GM12878 (cell line): ENCODE measurements around the gene ARAP3.

Experiments used
- ATF7 ChIP-seq: fragments of 450-650 bp; IDR thresholded peaks from 2 replicates; pipeline ENCODE4 v1.6.1; 2016; ENCODE audit warnings: low read depth, mild to moderate bottlenecking
- BCL11A ChIP-seq: IDR thresholded peaks from 2 replicates; pipeline ENCODE4 v1.6.1; 2011; ENCODE audit warnings: low read depth, low read length
- CHD2 ChIP-seq: IDR thresholded peaks from 2 replicates; pipeline ENCODE4 v1.6.1; 2011; ENCODE audit warnings: low read depth, low read length, improper control_type of control experiment, borderline replicate concordance
- EGR1 ChIP-seq, 2 experiments: IDR thresholded peaks; 1 replicate in 1 of 2; 2 replicates in 1 of 2; pipeline ENCODE4 v1.6.1; 2011 to 2012; ENCODE audit warnings: low read depth in 2 of 2, low read length in 2 of 2, borderline replicate concordance in 1 of 2, mild to moderate bottlenecking in 1 of 2, moderate library complexity in 1 of 2
- KDM1A ChIP-seq: fragments of 200-600 bp; sonication (generic); IDR thresholded peaks from 2 replicates; pipeline ENCODE4 v1.6.1; 2016; ENCODE audit warnings: borderline replicate concordance
- NFYB ChIP-seq: IDR thresholded peaks from 2 replicates; pipeline ENCODE4 v1.6.1; 2011; ENCODE audit warnings: low read depth, mild to moderate bottlenecking, low read length, improper control_type of control experiment, moderate library complexity; ENCODE audit not compliant: insufficient read depth
- POLR2AphosphoS5 ChIP-seq: IDR thresholded peaks from 2 replicates; pipeline ENCODE4 v1.6.1; 2011; ENCODE audit warnings: mild to moderate bottlenecking, low read length, inconsistent platforms
- REST ChIP-seq: IDR thresholded peaks from 2 replicates; pipeline ENCODE4 v1.6.1; 2012; ENCODE audit warnings: mild to moderate bottlenecking, low read depth, low read length
- SREBF2 ChIP-seq: IDR thresholded peaks from 2 replicates; pipeline ENCODE4 v1.6.1; 2012; ENCODE audit warnings: mild to moderate bottlenecking, low read length
- SRF ChIP-seq, 2 experiments: IDR thresholded peaks; 2 replicates each; pipeline ENCODE4 v1.6.1; 2011; ENCODE audit warnings: low read depth in 2 of 2, low read length in 2 of 2, mild to moderate bottlenecking in 1 of 2, moderate library complexity in 1 of 2
- YBX1 ChIP-seq: fragments of 450-650 bp; IDR thresholded peaks from 2 replicates; pipeline ENCODE4 v1.6.1; 2016; ENCODE audit warnings: antibody characterized with exemption
- ZBTB4 ChIP-seq: fragments of 450-650 bp; formaldehyde crosslinking; IDR thresholded peaks from 2 replicates; pipeline ENCODE4 v1.4.0; 2022; ENCODE audit warnings: mild to moderate bottlenecking, moderate library complexity
- TF ChIP-seq, protein P1 (sequence below), 3 experiments: IDR thresholded peaks in 2 of 3; conservative IDR thresholded peaks in 1 of 3; 2 replicates each; pipeline ENCODE4 v1.5.1; 2011; ENCODE audit warnings: low read depth in 3 of 3, low read length in 3 of 3, mild to moderate bottlenecking in 3 of 3, control low read depth in 2 of 3, moderate library complexity in 2 of 3, inconsistent platforms in 1 of 3, mixed read lengths in 1 of 3; ENCODE audit not compliant: control insufficient read depth in 2 of 3, insufficient read depth in 1 of 3; ENCODE audit errors: extremely low read depth in 1 of 3

- TF ChIP-seq BCL11A (no peak), ATF7 (no peak), YBX1 (no peak), EGR1 (IDR thresholded peaks at IDR 0.05; ENCODE audit: borderline replicate concordance in 1 of 2, low read depth in 2 of 2, low read length in 2 of 2) (no peak), KDM1A (no peak), SREBF2 (no peak), SRF (IDR thresholded peaks at IDR 0.05; ENCODE audit: low read depth in 2 of 2, low read length in 2 of 2) (no peak), CHD2 (no peak), NFYB (no peak), POLR2AphosphoS5 (no peak), ZBTB4 (CRISPR knock-in tag) (no peak), REST (no peak)
- TF ChIP-seq, protein P1, sequence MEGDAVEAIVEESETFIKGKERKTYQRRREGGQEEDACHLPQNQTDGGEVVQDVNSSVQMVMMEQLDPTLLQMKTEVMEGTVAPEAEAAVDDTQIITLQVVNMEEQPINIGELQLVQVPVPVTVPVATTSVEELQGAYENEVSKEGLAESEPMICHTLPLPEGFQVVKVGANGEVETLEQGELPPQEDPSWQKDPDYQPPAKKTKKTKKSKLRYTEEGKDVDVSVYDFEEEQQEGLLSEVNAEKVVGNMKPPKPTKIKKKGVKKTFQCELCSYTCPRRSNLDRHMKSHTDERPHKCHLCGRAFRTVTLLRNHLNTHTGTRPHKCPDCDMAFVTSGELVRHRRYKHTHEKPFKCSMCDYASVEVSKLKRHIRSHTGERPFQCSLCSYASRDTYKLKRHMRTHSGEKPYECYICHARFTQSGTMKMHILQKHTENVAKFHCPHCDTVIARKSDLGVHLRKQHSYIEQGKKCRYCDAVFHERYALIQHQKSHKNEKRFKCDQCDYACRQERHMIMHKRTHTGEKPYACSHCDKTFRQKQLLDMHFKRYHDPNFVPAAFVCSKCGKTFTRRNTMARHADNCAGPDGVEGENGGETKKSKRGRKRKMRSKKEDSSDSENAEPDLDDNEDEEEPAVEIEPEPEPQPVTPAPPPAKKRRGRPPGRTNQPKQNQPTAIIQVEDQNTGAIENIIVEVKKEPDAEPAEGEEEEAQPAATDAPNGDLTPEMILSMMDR (IDR thresholded peaks at IDR 0.05 in 2 of 3, conservative IDR thresholded peaks at IDR 0.05 in 1 of 3; ENCODE audit: control insufficient read depth in 2 of 3, extremely low read depth in 1 of 3, insufficient read depth in 1 of 3, low read depth in 3 of 3, low read length in 3 of 3), result no peak
Observed at GRCh38 chr5:141649972-141650371, 32.1 kb downstream of the ARAP3 start.
